HG03558 (cell line): ENCODE data around the gene SPINK1.
"Not testable (repeated sequence)": the region's sequence is repeated elsewhere in the genome, so short reads cannot be mapped to it uniquely, and the experiment has no call there.

Experiments used
- ATAC-seq: cut with Tn5 transposase; IDR thresholded peaks from one replicate; pipeline ENCODE4 v1.9.1; 2021; ENCODE audit warnings: moderate number of reproducible peaks; ENCODE audit not compliant: unreplicated experiment; ENCODE audit errors: extremely low read depth

SPINK1 gene, protein sequence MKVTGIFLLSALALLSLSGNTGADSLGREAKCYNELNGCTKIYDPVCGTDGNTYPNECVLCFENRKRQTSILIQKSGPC

DNA sequence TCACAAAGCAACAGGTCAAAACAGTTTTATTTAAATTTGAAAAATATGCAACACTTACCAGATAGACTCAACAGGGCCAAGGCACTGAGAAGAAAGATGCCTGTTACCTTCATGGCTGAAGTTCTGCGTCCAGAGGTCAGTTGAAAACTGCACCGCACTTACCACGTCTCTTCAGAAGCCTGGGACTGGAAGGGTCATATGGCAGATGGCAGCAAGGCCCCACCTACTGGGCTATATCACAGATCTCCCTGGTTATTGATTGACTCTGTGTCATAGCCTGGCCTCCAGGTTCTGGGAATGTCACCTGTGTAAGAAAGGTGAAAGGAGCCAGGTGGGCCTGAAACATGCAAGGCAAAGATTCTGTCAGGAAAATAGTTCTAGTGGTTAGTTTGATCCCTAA is at the start of gene SPINK1:
Gene SPINK1 (minus strand): TSS at position 207 of the 400 bp plus-strand sequence. CDS start 94 bp downstream, at position 113.
- ATAC-seq: no peak

DNA sequence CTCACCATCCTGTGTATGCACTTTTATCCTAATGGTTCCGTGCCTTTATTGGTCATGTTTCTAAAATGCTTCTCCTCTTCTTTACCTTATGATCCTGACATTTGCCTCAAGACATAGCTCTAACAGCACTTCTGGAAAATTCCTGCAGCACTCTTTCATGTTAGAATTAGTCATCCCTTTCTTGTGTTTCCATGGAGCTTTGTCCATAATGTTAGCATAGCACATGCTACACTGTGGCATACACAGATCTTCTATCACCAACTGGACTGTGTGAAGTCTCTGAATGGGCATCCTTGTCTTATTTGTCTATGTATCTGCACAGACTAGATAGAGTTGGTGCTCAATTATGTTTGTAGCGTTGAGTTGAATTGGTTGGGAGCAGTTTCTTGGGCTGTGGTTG is 49.0 kb upstream of the SPINK1 start:
- no peak for ATAC-seq

DNA sequence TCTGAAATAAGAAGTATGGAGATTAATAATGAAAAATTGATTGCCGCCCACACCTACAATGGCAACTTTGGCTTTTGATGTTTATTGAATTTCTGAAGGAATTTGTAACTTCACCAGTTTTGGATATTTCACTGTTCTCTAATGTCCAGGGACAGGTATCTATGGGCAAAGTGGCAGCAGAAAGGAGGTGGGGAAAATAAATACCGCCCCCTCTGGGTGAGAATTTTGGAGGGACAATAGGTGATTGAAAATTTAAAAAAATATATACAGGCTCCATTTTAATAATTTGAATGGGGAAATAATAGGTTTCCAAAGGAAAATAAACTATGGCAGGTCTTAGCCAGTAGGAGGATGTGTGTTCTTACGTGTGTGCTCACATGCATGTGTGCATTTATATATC is 48.3 kb upstream of the SPINK1 start:
- ATAC-seq: no peak

DNA sequence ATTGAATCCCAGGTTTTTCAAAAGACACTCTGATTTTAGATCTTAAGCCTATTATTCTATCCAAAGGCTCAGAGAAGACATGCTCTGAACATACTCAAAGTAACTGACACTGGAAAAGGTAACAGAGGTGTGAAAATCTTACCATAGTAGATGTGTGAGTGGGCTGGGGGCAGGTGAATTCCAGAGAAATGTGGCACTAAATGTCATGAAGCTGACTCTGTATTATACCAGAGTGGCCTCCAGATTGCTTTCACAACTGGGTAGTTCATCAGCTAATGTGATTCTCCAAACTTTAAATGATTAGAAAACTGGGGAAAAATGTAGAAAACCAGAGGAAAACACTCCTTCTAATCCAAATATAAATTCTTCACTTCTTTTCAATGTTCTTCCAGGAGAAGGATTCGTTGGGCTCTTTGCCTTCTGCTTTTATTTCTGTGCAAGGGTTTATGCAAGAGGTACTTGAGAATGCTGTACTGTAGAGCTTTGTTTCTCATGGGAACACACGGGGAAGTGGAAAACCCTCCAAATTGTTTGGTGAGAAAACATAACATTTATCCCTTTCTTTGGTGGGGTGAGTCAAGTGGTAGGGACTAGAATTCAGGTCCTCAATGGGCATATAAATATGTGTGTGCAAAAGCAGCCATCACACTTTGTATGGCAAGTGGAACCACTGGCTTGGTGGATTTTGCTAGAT is 46.7 kb upstream of the SPINK1 start, which contains the start of gene SCGB3A2:
Gene SCGB3A2 (plus strand): TSS at position 646 of the 694 bp plus-strand sequence. CDS start 93 bp downstream, outside the sequence.
- ATAC-seq: no peak

DNA sequence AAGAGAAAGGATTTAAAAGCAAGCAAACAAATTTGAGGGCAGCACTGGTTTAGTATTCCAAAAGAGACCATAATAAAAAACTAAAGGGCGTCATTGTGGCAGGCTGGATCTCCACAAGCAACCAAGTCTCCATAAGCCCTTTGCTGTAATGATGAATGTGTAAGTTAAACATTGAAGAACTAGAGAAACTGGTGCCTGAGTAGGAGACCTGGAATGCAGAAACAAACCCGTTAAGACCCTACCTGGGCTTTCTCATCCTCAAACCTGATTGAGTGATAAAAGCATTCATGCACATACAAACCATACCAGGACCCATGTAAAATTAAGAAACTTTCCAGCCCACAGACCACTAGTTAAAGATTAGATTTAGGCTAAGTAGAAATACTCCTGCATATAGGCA is 45.2 kb upstream of the SPINK1 start:
- no peak for ATAC-seq

DNA sequence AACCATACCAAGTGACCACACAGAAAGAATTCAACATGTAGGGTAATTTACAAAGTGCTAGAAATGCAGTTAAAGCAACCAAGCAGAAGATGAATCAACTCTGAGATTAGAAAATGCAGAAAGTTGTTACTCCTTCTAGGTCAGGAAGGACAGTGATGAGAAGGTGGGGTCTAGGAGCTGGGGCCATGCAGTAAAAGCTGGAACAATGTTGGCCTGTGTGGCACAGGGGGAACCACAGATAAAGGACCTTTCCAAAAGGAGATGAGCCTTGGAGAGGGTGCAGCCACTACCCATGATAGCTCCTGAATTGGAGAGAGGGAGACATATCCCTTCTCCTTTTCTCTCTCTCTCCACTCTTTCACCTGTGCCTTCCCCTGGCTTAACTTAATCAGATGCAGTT is 44.7 kb upstream of the SPINK1 start:
- no peak for ATAC-seq

DNA sequence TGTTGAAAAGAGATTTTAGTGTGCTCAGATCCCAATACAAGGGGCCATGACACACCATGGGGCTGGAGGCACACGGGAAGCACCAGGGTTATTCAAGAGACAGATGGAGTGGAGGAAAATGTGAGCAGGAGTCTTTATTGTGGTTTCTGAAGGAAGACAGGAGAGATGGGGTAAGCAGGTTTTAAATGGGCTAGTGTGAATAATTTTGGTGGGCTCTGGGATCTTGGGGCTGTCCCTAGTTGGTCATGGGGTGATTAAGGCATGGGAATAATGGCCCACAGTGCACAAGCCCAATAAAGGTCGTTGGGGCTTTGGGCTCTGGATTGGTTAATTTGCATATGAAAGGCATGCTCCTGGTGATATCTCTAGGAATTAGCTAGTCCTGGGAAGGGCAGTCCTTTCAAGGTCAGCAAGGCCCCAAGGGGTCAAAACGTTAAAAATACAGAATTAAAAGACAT is 43.5 kb upstream of the SPINK1 start:
- no peak for ATAC-seq

DNA sequence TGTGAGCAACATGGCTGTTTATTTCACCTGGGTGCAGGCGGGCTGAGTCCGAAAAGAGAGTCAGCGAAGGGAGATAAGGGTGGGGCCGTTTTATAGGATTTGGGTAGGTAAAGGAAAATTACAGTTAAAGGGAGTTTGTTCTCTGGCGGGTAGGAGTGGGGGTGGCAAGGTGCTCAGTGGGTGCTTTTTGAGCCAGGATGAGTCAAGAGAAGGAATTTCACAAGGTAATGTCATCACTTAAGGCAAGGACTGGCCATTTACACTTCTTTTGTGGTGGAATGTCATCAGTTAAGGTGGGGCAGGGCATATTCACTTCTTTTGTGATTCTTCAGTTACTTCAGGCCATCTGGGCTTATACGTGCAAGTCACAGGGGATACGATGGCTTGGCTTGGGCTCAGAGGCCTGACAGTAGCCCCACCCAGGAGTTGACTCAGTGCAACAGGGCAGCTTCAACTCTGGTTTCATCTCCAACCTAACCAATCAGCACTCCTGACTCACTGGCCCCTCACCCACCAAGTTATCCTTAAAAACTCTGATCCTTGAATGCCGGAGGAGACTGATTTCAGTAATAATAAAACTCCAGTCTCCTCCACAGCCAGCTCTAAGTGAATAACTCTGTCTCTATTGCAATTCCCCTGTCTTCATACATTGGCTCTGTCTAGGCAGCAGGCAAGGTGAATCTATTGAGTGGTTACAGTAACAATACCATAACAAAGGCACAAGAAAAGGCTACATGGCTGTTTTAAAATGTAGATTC is 42.8 kb upstream of the SPINK1 start:
- not testable (repeated sequence) for ATAC-seq

DNA sequence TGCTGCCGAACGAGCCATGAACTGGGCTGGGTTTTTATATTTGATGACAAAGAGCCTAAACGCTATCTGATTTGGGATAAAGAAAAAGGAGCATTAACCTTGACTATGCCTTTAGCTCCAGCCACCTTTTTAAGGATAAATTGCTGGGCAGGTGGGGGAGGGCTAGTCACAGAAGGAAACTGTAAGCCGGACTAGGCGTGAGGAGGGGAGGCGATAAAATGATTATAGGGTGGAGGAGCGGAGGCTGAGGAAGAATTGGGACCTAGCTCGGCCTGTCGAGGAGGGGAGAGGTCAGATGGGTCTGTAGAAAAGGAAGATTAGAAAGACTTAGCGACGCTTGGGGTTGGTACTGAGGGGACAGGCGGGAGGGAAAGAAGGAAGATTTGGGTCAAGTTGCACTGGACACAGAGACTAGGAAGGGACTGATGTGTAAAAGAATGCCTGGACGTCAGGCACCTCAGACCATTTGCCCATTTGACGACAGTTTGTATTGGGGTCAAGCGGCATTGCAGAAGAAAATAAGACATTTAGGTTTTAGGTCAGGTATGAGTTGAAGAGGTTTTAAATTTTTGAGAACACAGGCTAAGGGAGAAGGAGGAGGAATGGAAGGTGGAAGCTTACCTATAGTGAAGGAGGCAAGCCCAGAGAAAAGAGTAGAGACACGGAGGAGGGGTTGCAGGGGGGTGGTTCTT is 41.4 kb upstream of the SPINK1 start:
- ATAC-seq: not testable (repeated sequence)

DNA sequence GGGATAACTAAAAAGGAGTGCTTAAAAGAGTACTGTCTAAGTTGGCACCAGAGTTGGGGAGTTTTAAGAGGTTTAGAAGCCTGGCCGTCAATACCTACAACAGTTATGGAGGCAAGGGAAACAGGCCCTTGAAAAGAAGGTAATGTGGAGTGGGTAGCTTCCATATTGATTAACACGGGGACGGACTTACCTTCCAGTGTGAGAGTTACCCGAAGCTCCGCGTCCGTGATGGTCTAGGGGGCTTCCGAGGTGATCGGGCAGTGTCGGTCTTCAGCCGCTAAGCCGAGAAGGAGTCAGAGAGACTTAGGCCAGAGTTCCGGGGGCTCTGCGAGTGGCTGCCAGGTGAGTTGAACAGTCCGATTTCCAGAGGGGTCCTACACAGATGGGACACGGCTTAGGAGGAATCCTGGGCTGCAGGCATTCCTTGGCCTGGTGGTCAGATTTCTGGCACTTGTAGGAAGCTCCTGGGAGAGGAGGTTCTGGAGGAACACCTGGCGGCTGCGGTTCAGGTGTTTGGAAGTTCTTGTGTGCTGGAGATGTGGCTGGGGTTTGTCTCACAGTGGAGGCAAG is 40.6 kb upstream of the SPINK1 start:
- ATAC-seq: not testable (repeated sequence)

DNA sequence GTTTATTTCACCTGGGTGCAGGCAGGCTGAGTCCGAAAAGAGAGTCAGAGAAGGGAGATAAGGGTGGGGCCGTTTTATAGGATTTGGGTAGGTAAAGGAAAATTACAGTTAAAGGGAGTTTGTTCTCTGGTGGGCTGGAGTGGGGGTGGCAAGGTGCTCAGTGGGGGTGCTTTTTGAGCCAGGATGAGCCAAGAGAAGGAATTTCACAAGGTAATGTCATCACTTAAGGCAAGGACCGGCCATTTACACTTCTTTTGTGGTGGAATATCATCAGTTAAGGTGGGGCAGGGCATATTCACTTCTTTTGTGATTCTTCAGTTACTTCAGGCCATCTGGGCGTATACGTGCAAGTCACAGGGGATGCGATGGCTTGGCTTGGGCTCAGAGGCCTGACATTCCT is 38.4 kb upstream of the SPINK1 start:
- not testable (repeated sequence) for ATAC-seq

DNA sequence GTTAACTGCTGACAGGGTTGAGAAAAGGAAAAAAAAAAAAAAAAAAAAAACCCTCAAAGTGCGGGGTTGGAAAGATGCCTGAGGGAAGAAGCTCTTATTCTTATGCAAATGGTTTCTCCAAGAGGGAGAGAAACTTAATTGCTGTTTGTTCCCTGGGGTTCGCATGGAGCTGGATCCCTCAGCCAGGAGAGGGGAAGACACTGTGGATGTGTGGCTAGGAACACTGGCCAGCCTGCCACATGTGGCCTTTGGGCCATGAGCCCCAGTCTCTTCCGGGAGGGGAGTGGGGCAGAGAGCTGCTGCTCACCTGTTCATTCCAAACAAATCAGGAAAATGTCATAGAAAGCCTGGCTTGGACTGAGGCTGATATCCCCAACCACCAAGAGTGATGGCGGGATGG is 37.6 kb upstream of the SPINK1 start:
- no peak for ATAC-seq

DNA sequence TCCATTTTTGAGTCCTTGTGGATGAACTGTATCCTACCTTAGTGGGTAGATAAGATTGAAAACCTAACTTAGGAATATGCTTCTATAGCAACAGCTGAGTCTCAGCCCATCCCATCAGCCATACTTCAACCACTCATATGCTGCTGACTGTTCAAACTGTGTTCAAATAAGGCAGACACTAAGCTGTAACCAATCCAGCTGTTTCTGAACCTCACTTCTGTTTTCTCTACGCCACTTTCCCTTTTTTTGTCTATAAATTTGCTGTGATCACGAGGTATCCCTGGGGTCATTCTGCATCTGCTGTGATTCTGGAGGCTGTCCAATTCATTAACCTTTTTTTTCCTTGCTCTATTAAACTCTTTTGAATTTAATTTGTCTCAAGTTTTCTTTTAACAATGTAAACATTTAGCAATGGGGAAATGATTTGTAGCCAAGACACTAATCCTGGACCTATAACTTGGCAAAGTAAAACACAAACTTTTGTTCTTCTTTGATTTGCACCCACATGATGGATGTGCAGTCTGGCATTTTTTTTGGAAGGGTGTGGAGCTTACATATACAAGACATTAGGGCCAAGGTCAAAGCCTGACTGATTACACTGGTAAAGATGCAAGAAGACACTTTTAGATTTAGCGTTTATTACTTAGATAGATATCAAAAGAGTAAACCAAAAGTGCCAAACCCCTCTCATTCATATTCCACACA is 32.1 kb upstream of the SPINK1 start:
- ATAC-seq: no peak

DNA sequence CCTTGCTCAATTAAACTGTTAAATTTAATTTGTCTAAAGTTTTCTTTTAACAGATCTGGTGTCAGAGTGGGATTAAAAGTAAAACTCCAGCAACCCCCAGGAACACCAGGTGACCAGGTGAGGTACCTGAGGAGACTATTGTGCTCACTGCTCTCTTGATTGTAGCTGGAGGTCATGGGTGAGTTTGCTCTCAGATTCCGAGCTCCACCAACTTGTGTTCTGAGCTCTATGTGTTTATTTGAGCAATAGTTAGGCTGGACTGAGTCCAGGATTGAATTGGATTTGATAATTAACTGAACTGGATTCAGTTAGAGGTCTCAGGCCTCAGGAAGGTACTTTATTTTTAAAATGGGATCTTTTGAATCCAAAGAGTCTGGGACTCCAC is 29.2 kb upstream of the SPINK1 start:
- no peak for ATAC-seq

DNA sequence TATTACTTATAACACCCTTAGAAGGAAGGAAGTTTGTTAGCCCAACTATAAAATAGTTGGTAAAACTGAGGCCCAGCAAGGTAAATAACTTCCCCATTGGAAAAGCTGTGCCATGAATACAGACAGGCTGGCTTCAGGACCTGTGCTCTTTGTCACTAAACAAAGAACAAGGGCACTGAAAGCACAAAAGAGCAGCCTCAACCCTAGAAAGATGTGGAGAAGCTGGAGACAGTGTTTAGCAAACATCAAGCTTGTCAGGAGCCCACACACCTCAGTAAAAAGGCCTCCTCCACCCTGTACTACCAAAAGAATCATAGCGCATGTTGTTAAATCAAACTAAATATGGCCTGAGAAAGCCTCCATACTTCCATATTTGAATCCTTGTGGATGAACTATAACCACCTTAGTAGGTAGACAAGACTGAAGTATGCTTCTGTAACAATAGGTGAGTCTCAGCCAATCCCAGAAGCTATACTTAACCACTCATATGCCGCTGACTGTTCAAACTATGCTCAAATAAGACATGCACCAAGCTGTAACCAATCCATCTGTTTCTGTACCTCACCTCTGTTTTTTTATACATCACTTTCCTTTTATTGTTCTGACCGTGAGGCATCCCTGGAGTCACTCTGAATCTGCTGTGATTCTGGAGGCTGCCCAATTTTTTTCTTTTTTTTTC is 28.6 kb upstream of the SPINK1 start:
- ATAC-seq: no peak

DNA sequence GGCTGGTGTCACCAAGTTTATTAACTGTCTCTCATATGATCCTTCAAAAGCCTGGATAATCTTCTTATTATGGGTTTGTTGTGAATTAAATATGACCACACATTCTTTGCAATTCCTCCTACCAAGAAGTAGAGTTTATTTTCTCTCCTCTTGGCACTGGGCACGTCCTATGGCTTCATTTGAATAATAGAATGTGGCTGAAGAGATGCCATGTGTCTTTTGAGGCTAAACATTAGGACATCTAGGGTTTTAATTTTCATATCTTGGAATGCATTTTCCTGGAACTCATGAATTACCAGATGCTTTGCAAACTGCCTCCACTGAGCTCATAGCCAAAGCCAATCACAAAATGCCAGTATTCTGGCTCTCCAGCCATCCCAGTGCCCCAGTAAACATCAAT is 27.1 kb upstream of the SPINK1 start:
- ATAC-seq: no peak

DNA sequence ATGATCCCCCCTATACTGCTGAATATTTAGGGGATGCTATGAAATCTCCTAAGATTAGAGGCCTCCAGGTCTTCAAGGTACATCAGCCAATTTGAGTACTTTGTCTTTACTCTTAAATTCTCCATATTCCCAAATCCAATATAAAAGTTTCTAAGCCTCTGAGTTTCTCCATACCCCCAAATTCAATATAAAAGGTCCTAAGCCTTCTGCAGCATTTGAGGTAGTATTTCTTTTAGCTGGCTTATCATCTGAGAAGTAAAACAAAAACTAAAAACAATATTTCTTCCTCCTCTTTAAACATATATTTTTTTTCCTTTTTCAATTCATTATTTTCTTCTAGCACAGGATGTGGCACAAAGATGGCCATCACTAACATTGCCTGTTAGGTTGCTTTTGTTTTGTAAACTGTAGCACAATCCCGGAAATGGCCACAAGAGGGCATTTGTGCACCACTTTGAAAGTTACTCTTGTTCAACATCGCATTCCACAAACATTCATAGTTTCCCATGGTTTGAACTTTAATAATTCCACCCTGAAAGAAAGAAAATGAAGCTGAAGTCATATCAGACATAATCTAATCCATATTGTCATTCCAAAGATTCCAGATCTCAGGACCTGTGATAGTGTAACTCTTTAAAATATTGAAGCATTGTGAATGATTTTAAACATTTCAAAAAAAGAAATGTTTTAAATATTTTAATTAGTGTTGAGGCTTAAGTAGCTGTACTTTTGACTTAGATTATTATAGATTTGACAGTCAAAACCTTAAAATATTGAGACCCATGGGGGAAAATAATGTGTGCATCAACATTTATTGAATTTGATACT is 26.0 kb upstream of the SPINK1 start:
- peak; percentile 72 for ATAC-seq

DNA sequence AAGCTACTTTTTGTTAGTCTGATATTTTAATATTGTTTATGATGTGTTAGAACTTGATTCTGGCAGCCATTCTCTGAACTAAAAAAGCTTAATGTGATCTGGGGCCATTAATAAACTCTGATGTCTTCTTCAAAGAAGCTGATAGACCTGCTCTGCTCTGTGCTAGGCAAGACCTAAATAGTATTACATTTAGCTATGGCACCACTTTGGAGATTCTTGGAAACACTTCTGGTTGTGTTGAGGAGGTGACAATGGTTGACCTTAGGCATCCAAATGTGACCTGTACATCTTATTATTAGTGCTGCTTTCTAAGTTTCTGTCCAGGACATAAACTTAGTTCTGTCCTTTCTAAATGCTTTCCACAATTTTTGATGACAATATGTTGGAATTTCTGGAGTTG is 25.3 kb upstream of the SPINK1 start:
- ATAC-seq: no peak

DNA sequence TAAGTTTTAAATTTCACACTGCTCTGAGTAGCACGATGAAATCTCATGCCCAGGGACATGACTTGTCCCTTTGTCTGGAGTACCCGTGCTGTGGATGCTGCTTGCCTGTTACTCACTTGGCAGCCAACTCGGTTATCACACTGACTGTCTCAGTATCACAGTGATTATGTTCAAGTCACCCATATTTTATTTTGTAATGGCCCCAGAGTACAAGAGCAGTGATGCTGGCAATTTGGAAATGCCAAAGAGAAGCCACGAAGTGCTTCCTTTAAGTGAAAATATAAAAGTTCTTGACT is 24.3 kb upstream of the SPINK1 start:
- ATAC-seq: no peak
